Activated CD8-positive, alpha-beta memory T cell treated with anti-CD3 and anti-CD28 coated beads, Interleukin-2, amount 50 U/mL, for 1 hour (primary cell): ENCODE data around the gene TARS1.

Source experiments
- DNase-seq: peaks from one replicate; pipeline ENCODE4 v3.0.0-alpha.2; 2020; ENCODE audit errors: extremely low read depth

The TARS1 gene

GRCh38 chr5:33440482-33441240 is at the start of gene TARS1:
Gene TARS1, plus strand, starts transcription at chr5:33440965. Its CDS starts 122 bp downstream, at chr5:33441087.
- peak; percentile 84 for DNase-seq

- DNase-seq = no peak
These were observed 42.3 kb upstream of the TARS1 start for GRCh38 chr5:33398501-33398900.

DNA sequence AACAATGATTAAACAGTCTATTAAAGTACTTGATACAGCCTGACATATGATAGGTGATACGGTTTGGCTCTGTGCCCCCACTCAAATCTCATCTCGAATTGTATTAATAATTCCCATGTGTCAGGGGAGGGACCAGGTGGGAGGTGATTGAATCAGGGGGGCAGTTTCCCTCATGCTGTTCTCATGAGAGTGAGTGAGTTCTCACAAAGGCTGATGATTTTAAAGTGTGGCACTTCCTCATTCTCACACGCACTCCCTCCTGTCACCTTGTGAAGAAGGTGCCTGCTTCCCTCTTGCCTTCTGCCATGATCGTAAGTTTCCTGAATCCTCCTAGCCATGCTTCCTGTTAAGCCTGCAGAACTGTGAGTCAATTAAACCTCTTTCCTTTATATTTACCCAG is 40.1 kb upstream of the TARS1 start:
- DNase-seq = no peak

GRCh38 chr5:33401482-33402390 is 39.0 kb upstream of the TARS1 start:
- no peak for DNase-seq

DNA sequence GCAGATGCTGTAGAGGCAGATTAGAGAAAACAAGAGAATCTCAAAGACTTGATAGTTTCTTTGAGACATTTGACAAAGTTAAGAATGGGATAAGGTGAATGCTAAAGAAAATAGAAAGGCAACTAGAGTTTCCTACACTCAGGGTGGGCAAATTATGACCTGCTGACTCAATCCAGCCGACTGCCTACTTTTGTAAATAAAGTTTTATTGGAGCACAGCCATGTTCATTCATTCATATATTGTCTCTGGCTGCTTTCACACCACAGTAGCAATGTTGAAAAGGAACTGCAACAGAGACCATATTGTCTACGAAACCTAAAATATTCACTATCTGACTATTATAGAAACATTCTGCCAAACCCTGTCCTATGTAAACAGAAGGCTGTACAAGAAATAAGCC is 37.6 kb upstream of the TARS1 start:
- DNase-seq = no peak

DNA sequence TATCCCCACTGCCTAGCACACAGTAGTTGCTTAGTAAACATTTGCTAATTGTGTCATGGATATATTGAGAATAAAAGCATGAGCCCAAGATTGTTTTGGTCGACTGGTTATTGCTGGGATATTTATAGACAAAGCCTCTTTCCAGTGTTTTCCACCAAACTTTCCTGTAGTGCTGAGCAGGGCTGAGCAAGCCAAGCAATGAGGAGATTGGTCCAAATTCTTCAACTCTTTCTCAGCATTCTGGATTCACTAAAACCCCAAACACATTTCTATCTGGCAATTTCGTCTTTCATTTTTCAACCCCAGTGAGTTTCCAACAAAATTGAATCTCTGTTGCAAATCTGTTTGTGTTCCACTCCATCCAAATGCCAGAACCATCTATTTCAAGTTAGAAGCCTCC is 31.9 kb upstream of the TARS1 start:
- DNase-seq = no peak

DNA sequence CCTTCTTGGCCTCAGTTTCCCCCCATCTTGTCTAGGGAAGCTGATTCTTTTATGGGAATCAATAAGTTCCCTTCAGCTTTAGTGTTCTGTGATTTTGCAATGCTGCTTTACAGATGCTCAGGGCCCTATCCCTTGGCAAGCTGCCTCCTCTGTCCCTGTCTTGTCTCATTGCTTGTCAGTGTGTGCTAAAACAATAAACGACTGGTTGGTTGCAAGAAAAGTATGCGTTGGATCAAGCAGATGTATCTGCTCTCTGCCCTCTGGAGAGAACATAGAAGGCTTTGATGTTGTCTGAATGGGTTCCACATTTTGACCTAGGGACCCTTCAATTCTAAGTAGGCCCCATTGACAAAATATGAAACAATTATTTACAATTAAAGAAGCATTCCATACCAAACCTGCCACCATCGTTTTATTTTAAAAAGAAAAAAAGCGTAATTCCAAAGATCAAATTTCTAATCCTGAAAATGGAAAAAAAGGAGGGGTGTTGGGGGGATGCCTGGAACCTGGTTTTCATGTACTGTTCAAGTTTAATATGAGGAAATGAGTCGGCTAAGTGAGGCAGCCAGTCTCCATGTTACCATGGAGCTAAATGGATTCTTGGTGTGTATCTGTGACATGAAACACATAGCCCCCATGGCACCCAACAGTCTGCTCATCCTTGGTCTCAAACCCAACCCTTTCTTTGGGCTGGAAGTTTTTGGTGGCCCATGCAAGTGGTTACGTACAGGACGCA is 31.2 kb upstream of the TARS1 start:
- DNase-seq = no peak

DNA sequence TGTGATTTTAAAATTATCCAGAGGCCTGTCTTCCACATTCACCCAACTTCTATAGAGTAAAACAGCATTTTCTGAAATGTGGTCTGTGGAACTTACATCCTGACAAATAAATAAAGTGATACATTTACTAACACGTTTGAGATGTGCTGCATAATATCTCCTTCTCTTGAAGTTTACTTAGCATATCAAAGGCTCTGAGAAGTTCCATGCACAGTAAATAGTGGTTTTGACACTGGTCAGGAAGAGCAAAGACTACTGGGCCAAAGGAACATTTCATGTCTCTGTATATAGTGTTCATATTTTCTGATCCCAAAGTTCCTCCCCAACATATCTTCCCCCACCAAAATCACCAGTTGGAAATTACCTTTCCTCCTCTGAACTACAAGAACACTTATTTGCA is 30.5 kb upstream of the TARS1 start:
- no peak for DNase-seq

GRCh38 chr5:33411498-33411897 is 29.3 kb upstream of the TARS1 start:
- no peak for DNase-seq

DNA sequence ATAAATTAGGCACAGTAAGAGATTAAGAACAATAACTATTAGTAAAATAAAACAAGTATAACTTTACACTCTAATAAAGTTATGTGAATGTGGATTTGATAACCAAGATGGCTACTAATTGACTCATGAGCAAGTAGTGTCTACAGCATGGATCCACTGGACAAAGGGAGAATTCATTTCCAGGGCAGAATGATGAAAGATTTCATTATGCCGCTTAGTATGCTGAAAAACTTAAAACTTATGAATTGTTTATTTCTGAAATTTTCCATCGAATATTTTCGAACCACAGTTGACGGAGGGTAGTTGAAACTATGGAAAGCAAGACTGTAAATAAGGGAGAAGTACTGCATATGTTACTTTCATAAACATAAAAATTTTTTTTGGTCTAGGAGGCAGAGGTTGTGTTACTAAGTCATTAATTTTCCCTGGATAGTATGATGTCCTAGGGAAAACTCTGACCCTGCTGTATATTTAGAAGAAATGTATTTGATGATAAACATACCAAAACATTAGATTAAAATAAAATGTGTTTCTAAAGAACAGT is 24.9 kb upstream of the TARS1 start:
- no peak for DNase-seq

DNA sequence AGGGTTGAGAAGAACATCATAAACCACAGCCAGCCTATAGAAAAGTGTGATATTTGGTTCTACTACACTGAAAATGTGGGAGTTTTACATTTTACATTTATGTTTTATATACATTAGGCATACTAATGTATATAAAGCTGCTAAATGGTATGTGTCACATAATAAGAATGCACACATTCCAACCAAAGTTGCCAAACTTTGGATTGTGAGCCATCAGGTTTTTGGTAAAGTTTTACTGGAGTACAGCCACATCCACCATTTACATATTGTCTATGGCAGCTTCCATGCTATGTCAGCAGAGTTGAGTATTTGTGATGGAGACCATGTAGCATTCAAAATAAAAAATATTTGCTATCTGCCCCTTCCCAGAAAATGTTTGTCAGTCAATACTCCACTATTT is 23.1 kb upstream of the TARS1 start:
- DNase-seq = no peak

DNA sequence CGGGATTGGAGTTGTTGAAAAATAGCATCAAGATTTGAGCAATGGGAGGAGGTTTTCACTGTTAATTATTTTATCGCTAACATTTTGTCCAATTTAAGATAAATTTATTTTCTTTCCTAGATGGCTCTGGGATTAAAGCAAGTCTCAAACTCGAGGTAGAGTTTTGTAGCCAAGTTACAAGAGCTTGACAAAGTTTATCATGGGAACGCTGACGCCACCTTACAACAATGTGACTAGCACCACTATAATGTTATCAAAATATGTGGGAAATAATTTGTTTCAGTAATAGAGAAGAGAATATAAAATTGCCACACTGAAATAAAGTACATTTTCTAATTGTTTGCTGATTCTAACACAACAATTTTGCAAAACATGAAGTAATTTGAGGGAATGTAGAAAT is 19.8 kb upstream of the TARS1 start:
- no peak for DNase-seq

DNA sequence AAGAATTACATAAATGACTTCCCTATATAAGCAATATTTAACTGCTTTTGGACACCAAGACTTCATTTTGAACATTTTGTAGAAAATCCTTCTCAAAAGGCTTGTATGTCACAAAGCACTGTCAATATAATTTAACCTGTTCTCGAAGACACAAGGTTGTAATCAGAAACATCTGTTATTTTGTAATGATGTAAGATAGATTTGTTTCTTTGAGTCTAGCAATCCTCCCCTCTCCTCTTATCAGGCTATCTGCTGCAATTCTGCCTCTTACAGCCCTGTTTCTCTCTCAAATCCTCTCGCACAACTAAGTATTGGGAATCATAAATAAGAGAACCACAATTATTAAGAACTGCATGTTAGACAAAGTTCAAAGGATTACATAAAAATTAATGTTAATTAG is 18.6 kb upstream of the TARS1 start:
- no peak for DNase-seq

GRCh38 chr5:33423018-33423630 is 17.6 kb upstream of the TARS1 start:
- no peak for DNase-seq

- no peak for DNase-seq
These were observed 15.5 kb upstream of the TARS1 start for GRCh38 chr5:33425314-33425713.

- DNase-seq = no peak
These were observed 9.8 kb upstream of the TARS1 start for GRCh38 chr5:33430983-33431382.

DNA sequence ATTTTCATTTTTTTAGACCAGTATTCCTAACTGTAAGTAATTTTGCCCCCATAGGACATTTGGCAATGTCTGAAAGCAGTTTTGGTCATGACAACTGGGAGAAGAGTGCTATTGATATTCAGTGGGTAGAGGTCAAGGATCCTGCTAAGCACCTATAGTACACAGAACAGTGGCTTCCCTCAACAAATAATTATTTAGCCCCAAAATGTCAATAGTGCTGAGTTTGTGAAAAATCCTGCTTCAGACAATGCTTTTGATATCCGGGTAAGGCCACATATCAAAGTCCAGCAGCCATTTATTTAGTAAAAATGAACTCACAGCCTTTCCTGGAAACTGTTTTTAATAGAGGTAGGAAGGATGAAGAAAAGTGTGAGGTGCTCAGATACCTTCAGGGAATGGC is 8.1 kb upstream of the TARS1 start:
- no peak for DNase-seq

GRCh38 chr5:33433303-33434240 is 7.2 kb upstream of the TARS1 start:
- no peak for DNase-seq

DNA sequence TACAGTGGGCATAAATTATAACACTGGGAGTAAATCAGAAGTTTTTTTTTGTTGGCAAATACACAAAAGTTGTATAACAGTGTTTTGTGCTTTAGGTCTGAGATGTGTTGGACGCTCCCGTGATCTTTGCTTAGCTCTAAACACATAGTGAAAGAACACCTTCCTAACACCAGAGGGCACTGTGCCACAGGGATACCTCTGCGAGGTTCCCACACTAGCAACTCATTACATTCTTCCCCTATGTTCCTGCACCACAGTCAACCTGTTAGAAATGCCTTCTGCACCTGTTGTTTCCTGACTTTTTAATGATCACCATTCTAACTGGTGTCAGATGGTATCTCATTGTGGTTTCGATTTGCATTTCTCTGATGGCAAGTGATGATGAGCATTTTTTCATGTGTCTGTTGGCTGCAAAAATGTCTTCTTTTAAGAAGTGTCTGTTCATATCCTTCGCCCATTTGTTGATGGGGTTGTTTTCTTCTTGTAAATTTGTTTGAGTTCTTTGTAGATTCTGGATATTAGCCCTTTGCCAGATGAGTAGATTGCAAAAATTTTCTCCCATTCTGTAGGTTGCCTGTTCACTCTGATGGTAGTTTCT is 4.8 kb upstream of the TARS1 start:
- DNase-seq = peak; percentile 34

DNA sequence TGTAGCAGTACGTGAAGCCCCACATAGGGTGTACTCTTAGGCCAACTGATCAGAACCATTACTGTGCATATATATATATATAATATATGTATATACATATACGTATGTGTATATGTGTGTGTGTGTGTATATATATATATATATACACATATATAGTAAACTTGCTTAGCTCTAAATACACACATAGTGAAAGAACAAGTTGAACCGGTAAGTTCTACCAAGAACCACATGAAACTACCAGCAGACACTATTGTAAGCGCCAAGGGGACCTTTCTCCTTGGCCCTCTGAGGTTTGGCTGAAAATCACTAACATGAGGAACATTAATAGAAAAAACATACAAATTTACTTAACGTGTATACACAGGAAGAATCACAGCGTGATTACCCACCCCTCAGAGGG is 1.8 kb upstream of the TARS1 start:
- no peak for DNase-seq
